AG10803 (cell line): ENCODE measurements around the gene DNMT3L.
A peak's percentile ranks its signal among the peaks of the same experiment; 100 is the strongest.

Experiments used
- DNase-seq: peaks from one replicate; pipeline ENCODE4 v3.0.0; 2010; ENCODE audit warnings: low read depth
- H3K4me3 ChIP-seq: 2 replicates; pipeline ENCODE4 v1.5.1; 2011; ENCODE audit warnings: mild to moderate bottlenecking, low read length, control low read depth
- CTCF ChIP-seq: conservative IDR thresholded peaks from 2 replicates; pipeline ENCODE4 v1.5.1; 2011; ENCODE audit warnings: mild to moderate bottlenecking, low read length, control low read depth, inconsistent platforms

The DNMT3L gene

GRCh38 chr21:44298301-44298700 is 36.6 kb upstream of the DNMT3L start:
- H3K4me3 ChIP-seq, result no peak overlapping the region
- peak; percentile 28 for DNase-seq
- peak; percentile 37 for TF ChIP-seq CTCF

- DNase-seq, result peak; percentile 76
- H3K4me3 ChIP-seq, result no peak overlapping the region
- TF ChIP-seq CTCF, result peak; percentile 88
Measured at GRCh38 chr21:44297525-44298290, 36.0 kb upstream of the DNMT3L start.

GRCh38 chr21:44296916-44297315 is 35.2 kb upstream of the DNMT3L start:
- DNase-seq, result no peak
- no peak overlapping the region for H3K4me3 ChIP-seq
- no peak for TF ChIP-seq CTCF

GRCh38 chr21:44296103-44296519 is 34.4 kb upstream of the DNMT3L start:
- TF ChIP-seq CTCF, result no peak
- DNase-seq, result no peak
- H3K4me3 ChIP-seq, result no peak overlapping the region

- no peak for DNase-seq
- TF ChIP-seq CTCF, result no peak
- no peak overlapping the region for H3K4me3 ChIP-seq
Measured at GRCh38 chr21:44295646-44296045, 33.9 kb upstream of the DNMT3L start.

- H3K4me3 ChIP-seq, result no peak overlapping the region
- TF ChIP-seq CTCF, result no peak
- DNase-seq, result no peak
Measured at GRCh38 chr21:44295163-44295573, 33.5 kb upstream of the DNMT3L start.

- TF ChIP-seq CTCF, result no peak
- H3K4me3 ChIP-seq, result no peak overlapping the region
- DNase-seq, result peak; percentile 22
Measured at GRCh38 chr21:44294391-44295162, 32.9 kb upstream of the DNMT3L start.
